Stimulated activated CD4-positive, alpha-beta T cell treated with anti-CD3 and anti-CD28 coated beads, Interleukin-1b, Interleukin-23, amount 100 ng/mL, for 24 hours (primary cell): Measurements from ENCODE around the gene ERC2.

Experiments used
- DNase-seq, 4 experiments: peaks; one replicate each; pipeline ENCODE4 v3.0.0-alpha.2; 2020; ENCODE audit warnings: low read depth in 4 of 4, low spot score in 1 of 4

Gene ERC2

DNA sequence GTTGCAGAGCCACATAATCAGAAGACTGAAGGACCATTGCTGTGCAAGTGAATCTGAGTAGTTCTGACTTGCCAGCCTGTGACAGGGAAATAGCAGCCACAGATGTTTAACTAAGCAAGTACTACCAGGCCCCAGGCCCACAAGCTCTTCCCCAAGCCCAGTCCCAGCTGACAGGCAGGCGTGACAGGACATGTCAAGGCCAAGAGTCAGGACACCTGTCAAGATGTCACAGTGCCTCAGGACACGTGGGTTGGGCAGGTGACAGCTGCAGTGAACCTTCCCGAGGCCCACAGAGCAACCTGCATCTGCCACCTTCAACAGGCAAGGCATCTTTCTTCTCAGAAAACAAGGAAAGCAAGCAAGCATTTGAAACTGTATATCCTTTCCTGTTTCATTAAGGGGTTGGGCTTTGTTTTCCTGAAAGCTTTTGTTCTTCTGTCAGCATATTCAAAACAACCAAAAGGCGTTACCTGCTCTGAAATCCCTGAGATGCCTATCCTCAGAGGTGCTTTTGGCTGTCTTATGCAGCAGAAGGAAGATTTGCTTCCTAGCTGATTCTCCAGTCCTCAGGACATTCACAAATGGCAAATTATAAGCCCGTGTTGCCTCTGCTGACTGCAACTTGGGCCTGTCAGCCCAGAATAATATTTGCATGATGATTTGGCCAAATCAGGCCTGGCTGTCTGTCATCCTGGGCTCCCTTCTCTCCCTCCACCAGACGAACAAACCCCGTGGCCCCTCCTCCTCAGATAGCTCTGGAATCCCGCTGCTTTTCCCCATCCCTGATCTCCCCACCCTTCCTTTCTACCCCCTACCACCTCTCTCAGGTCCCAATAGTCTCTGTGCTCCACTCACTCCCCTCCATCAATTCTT is 809.3 kb downstream of the ERC2 start:
- DNase-seq = no peak

DNA sequence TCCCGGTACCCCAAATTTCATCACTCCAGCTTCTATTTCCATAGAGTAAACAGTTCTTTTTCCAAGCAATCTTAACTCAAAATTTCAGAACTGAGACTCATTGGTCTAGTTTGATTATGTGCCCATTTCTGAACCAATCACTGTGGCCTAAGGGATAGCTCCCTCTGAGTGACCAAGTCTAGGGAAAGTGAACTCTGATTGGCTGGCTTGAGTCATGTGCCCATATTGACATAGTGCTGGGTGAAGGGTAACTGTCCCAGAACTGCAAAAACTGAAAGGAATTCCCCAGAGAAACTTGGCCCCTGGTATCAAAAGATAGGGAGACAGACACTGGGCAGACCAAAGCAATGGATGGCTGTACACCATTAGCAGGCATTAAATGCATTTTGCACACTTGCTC is 810.0 kb downstream of the ERC2 start:
- no peak for DNase-seq

DNA sequence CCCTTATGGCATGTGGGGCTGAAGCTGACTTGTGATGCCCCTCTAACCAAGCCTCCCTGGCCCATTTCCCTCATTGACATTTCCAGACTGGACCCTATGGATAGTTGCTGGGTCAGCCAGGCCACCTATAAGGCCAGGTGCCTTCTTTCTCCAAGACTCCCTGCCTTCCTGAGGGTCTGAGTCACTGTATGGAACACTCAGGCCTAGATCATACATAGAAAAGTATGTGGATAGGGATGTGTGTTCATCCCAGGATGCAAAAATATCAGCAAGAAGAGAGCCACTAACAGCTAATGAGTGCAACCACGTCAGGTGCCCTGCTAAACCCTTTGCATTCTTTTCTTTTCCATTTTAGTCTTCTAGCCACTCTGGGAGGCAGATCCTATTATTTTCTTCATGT is 812.7 kb downstream of the ERC2 start:
- DNase-seq = no peak

DNA sequence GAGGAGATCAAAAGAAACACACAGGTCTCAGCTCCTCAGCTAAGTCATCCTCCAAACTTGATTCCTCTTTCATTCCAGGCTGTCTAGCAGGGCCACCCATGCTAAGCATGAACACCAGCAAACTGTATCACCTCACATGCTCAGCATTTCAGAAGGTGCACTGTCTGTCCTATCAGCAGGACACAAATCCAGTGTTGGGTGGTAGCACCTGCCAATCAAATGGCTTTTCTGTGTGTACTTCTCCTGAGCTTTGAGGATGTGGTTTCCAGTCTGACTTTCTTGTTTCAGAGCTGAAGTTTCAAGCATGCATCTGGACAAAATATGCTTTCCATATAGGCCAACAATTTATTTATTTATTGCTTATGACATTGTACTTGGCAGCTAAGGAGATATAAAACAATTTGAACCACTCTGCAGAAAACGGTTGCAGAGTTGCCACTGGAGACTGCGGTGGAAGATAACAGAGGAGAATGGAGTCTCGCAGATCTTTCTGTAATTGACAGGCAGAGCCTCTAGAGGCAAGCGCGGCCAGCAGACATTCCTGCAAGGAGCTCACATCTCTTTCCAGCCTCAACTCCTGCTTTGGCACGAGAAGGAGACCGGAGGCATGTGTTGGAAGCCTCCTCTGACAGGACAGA is 814.0 kb downstream of the ERC2 start:
- DNase-seq = no peak

DNA sequence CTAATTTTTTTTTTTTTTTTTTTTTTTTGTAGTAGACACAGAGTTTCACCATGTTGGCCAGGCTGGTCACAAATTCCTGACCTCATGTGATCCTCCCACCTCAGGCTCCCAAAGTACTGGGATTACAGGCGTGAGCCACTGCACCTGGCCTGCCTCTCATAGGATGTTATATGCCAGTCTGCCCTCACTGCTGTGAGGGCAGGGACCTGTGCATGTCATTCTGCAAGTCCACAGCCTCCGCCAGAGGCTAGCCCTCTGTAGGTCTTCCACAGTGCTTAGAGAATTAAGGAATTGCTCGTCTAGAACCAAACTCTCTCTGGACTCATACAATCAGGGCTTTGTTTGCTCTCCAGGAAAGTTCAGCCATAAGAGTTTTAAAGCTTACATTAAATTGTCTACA is 817.3 kb downstream of the ERC2 start:
- no peak for DNase-seq

GRCh38 chr3:55650011-55650410 is 818.3 kb downstream of the ERC2 start:
- DNase-seq = no peak

DNA sequence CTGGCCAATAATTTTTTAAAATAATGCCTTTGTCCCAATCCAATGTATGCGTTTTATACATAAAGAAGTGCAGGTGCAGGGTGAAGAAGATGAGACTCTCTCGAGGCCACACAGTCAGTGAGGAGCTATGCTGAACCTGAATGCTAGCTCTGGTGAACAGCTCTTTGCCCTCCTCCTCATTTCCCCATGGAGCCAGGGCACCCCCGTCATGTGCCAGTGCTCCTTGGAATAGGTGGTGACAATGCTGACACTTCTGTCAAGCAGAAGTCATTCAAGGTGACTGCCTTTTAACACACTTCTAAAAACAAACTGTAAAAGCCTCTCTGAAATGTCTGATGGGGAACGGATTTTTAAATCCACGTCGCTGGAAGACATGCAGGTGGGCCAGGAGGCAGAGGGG is 818.7 kb downstream of the ERC2 start:
- no peak for DNase-seq

DNA sequence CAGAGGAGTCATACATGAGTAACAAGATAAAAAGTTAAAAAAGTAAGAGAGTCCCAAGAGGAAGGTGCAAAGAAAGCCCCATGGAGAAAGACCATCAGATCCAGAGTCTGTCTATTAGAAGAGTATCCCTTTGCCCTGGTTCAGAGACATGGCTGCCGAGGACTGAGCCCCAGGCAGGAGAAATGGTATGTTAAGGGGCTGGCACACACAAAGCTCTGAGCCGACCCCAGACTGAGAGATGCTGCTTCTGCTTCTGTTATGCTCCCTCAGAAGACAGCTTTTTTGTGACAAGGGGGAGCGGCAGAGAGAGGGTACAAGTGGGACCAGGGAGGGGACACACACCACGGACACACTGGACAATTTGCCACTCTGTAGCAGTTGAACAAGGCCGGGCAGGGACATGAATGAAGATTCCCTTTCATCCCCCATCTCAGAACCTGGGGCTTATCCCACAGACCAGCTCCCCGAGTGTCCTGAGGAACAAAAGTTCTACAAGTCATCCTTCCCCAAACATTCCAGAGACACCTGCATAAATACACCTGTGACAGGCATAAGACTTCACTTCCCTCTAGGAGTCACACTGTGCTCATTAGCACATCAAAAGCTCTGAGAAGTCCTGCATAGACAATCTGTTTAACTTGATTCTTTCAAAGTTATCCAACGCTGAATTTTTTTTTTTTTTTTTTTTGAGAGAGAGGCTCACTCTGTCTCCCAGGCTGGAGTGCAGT is 819.5 kb downstream of the ERC2 start:
- DNase-seq = no peak

GRCh38 chr3:55647670-55648069 is 820.6 kb downstream of the ERC2 start:
- DNase-seq = no peak

- DNase-seq = no peak
These were observed 821.2 kb downstream of the ERC2 start for GRCh38 chr3:55647063-55647462.

DNA sequence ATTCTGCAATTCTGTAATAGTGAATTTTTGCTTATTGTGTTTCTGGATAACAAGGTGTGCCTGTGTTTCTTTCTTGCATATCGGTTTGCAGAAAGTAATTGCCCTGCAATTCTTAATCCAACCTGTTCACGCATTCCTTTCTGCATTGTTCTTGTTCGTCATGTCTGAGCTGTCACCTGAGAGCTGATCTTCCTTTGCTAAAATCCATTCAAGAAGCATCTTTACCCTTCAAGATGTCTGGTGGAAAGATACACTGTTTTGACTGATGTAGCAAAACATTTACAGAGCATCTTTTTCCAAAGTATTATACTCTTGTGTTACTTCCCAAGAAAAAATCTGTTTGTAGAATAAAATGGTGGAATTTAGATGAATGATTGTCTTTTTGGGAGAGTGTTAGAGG is 822.1 kb downstream of the ERC2 start:
- no peak for DNase-seq

DNA sequence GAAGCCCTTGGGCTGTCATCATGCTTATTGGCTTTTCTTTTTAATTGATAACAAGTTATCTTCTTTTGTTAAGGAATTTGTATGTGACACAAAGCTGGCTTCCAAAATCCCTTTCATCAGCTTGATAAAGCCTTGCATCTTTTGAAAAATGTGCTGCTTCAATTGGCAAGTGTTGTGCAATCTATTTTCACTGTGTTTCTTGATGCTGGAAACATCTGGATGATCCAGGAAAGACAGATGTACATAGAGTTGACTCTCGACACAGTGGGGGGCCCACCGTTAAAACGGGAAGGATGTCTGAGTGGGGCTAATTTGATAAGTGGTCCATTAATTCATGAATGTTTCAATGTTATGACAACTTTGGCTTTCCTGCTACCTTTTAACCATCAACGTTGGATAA is 822.8 kb downstream of the ERC2 start:
- DNase-seq = no peak

- DNase-seq = no peak
These were observed 825.0 kb downstream of the ERC2 start for GRCh38 chr3:55643283-55643682.

DNA sequence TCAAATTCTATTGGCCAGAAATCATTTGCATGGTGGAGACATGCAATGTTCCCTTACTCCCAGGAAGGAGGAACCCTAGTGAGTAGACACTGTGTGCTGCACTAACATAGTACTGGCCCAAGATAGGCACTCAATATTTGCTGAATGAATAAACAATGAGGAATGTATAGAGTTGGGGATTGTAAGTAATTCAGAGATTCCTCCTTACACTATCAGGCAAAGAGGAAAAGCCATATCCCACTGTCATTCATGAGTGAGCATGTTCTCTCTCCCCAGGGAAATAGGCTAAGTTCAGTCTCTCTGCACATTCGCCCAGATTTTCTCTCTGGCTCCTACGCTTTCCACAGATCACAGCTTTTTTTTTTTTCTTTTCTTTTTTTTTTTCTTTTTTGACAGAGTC is 826.3 kb downstream of the ERC2 start:
- DNase-seq = no peak

GRCh38 chr3:55639896-55640765 is 828.1 kb downstream of the ERC2 start:
- DNase-seq = no peak

- no peak for DNase-seq
These were observed 829.1 kb downstream of the ERC2 start for GRCh38 chr3:55639143-55639542.

- no peak for DNase-seq
These were observed 830.2 kb downstream of the ERC2 start for GRCh38 chr3:55637906-55638638.

DNA sequence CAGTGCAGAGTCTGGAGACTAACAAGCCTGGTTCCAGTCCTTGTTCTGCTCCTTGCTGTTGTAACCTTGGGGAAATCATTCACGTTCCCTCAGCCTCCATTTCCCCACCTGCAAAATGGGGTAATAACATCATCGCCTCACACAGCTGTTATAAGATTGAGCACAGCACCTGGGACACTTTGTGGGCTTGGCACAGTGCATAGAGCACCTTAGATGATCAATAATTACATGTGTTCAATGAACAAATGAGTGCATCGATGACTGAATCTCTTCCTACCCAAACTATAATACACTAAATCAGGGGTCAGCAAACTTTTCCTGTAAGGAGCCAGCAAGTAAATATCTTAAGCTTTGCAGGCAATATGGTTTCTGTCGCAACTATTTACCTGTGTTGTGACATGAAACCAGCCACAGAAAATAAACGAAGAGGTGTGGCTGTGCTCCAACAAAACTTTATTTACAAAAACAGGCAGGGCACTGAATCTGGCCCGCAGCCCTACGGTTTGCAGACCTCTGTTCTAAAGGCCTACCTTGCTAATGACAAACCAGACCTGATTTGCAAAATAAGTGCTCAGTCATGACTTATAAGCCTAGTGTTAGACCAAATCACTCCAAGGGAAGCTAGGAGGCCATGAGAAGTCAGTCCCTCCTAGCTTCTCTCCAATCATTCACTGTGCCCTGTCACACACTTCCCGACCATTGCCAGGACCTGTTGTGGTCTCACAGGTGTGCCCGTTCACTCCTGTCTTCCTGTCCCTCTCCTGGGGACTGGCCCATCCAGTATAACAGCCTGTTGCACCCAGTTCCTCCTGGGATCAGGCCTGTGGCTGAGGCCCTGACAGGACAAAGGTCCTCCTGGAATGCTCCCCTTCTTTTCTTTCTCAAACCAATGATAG is 831.7 kb downstream of the ERC2 start:
- DNase-seq = no peak

GRCh38 chr3:55634345-55634744 is 833.9 kb downstream of the ERC2 start:
- DNase-seq = no peak
